HG03354 (cell line): ENCODE results near the gene ZNF646.

Source experiments
- ATAC-seq: cut with Tn5 transposase; IDR thresholded peaks from one replicate; pipeline ENCODE4 v1.9.1; 2021; ENCODE audit warnings: mild to moderate bottlenecking; ENCODE audit not compliant: unreplicated experiment, poor library complexity, severe bottlenecking

ZNF646 gene

DNA sequence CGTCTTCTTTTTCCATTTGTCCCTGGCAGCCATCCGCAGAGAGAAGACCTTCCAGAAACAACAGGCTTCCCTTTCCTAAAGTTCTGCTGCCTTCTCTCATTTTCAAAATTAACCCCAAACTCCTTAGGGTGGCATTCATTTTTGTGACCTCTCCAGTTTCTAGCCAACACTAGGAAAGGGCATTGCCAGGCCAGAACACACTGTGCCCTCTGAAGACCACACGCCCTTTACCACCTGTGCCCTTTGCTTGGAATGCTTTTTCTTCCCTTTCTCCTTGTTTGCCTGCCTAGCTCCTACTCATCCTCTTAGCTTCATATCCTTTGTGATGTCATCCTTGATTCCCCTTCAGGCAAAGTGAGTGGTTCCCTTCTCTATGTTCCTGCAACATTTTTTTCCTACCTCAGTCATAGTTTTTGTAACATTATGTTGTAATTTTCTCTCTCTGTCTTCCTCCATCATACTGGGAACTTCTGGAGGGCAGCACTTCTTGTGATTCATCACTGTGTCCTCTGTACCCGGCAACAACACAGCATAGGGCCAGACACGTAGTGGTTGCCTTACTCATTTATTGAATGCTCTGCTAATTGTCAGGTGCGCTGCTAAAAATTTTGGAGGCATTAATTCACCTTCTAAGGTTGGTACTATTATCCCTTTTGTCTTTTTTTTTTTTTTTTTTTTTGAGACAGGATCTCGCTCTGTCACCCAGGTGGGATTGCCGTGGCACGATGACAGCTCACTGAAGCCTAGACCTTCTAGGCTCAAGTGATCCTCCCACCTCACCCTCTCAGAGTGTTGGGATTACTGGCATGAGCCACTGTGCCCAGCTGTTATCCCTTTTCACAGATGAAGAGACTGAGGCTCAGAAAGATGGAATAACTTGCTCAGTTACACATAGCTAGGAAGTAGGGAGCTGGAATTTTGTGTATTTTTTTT is 44.3 kb downstream of the ZNF646 start:
- ATAC-seq, result no peak

DNA sequence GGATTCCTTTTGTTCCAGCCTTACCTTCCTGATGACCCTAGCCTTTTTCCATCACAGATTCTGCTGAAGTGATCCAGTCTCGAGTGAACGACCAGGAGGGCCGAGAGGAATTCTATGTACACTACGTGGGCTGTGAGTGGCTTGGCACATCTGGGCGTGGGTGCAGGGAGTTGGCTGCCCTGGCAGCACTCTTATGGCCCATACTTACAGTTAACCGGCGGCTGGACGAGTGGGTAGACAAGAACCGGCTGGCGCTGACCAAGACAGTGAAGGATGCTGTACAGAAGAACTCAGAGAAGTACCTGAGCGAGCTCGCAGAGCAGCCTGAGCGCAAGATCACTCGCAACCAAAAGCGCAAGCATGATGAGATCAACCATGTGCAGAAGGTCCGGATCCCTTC is 45.9 kb downstream of the ZNF646 start:
- no peak for ATAC-seq

- ATAC-seq, result no peak
Observed at GRCh38 chr16:31125844-31126243, 51.6 kb downstream of the ZNF646 start.

DNA sequence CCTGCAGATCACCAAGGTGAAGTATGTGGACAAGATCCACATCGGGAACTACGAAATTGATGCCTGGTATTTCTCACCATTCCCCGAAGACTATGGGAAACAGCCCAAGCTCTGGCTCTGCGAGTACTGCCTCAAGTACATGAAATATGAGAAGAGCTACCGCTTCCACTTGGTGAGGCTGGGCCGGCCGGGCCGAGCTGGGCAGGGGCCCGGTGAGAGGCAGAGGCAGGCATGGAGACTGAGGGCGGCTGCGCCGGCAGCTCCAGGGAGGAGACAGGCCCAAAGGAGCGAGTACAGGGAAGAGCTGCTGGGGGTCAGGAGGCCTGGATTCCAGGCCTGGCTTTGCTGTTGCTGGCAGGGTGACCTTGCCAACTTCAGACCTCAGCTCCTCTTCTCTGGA is 53.0 kb downstream of the ZNF646 start:
- ATAC-seq, result no peak

- no peak for ATAC-seq
Observed at GRCh38 chr16:31128711-31129567, 54.7 kb downstream of the ZNF646 start.

DNA sequence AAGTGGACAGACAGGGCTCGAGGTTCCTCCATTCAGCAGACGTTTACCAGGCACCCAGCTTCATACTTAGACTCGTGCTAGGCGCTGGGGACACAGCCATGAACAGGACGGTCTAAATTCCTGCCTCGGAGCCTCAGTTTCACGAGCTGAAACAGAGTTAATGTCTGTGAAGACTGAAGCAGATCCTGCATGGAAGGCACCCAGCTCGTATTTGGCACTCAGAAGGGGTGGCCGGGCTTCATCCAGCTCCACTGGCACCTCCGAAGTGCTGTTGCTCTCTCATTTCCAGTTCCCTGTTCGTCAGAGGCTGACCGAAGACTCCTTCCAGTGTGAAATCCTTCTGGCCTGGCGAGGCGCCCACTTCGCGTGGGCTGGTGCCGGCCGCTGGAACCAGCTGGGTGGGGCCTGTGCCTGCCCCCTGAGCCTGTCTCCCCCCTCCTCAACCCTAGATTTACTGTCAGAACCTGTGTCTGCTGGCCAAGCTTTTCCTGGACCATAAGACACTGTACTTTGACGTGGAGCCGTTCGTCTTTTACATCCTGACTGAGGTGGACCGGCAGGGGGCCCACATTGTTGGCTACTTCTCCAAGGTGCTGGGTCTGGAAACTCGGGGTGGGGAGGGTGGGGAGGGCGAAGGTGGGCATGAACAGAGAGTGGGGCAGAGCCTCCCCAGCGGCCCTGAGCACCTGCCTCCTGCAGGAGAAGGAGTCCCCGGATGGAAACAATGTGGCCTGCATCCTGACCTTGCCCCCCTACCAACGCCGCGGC is 55.5 kb downstream of the ZNF646 start:
- ATAC-seq, result no peak

- no peak for ATAC-seq
Observed at GRCh38 chr16:31130336-31130891, 56.2 kb downstream of the ZNF646 start.

DNA sequence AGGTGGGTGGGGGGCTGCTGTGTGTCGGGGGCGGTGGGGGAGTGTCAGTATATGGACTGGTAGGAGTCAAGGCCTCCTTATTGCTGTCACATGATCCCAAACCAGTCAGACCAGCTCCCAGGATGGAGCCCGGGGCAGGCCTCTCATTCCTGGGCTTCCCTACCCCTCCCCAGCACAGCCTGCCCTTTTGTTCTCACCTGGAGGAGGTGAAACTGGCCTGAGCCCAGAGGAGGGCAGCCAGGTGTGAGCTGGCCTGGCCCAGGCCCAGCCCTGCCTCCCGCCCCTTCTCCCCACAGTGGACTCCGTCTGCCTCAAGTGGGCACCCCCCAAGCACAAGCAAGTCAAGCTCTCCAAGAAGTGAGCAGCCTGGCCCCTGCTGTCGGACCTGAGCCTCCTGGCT is 56.7 kb downstream of the ZNF646 start:
- no peak for ATAC-seq

GRCh38 chr16:31131416-31131815 is 57.2 kb downstream of the ZNF646 start:
- no peak for ATAC-seq

DNA sequence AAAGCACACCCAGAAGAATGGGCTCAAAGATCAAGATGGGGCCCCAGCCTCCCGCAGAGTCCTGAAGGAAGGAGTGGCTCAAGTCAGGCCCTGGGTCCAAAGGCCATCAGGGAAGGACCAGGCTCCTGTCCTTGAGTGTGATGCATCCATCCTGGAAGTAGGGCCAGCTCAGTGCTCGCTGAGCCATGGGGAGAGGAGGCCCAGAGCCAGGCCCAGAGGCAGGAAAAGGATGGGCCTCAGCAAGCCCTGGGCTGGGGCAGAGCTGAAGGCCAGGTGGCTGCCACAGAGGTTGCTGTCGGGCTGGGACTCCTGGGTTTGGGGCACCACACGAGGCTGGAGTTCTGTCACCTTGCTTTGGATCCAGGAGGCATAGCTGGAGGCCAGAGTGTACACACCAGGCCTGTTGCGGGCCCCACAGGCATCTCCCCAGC is 57.6 kb downstream of the ZNF646 start:
- no peak for ATAC-seq

- ATAC-seq, result no peak
Observed at GRCh38 chr16:31132303-31132979, 58.2 kb downstream of the ZNF646 start.

GRCh38 chr16:31133046-31133501 is 58.9 kb downstream of the ZNF646 start:
- no peak for ATAC-seq
